Measurements from ENCODE around the gene CBY1.

- TF ChIP-seq CTCF (IDR thresholded peaks at IDR 0.05) (no peak), POLR2A (IDR thresholded peaks at IDR 0.05) (no peak)
Measured at GRCh38 chr22:38684895-38685294, 28.5 kb downstream of the CBY1 start.
